ENCODE results near the gene SPATA2L. TPM values are rescaled to one million over a fixed set of nuclear protein-coding genes. Genes with fewer than 3 reads are reported as not detected.
A peak's percentile ranks its signal among the peaks of the same experiment; 100 is the strongest.

SPATA2L gene
- total and polyA plus RNA-seq, 2 of the 13 experiments (the other 11 are each of a cell fraction or from before 2014, with no cell fraction given): 9.1 to 20.7 TPM

GRCh38 chr16:89700100-89700648 lies 1.3 kb downstream of the SPATA2L start (continued):
- TF ChIP-seq ATF6 (CRISPR knock-in tag; conservative IDR thresholded peaks at IDR 0.05) (no peak; the same call in 1 of the 2 replicates), ZMYM3 (CRISPR knock-in tag; IDR thresholded peaks at IDR 0.05) (no peak), MEIS1 (CRISPR knock-in tag; IDR thresholded peaks at IDR 0.05; ENCODE audit: borderline replicate concordance) (peak; percentile 72), NR2F6 (IDR thresholded peaks at IDR 0.05) (no peak; the same call in 1 of the 2 replicates), NR2F6 (CRISPR knock-in tag; IDR thresholded peaks at IDR 0.05) (peak; percentile 12; the same call in 1 of the 2 replicates), MXD1 (CRISPR knock-in tag; IDR thresholded peaks at IDR 0.05) (peak; percentile 29; the same call in 1 of the 2 replicates), HNRNPUL1 (IDR thresholded peaks at IDR 0.05; ENCODE audit: low read depth, low read length) (no peak), MZF1 (CRISPR knock-in tag; IDR thresholded peaks at IDR 0.05; ENCODE audit: borderline replicate concordance) (0 out of 2 replicates have a peak, but pooled peaks have one; percentile 17), NPAS2 (CRISPR knock-in tag; IDR thresholded peaks at IDR 0.05; ENCODE audit: borderline replicate concordance) (no peak), SP4 (CRISPR knock-in tag; IDR thresholded peaks at IDR 0.05) (peak; percentile 96), HNRNPL (IDR thresholded peaks at IDR 0.05; ENCODE audit: low read depth, low read length) (peak; percentile 81), ZNF713 (CRISPR knock-in tag; IDR thresholded peaks at IDR 0.05) (no peak), SMARCC2 (IDR thresholded peaks at IDR 0.05) (no peak), POLR2A (IDR thresholded peaks at IDR 0.05; ENCODE audit: insufficient read depth in 1 of 2, low read depth in 2 of 2, low read length in 2 of 2) (no peak), IKZF4 (CRISPR knock-in tag; IDR thresholded peaks at IDR 0.05; ENCODE audit: borderline replicate concordance, low read depth, not compliant biosample characterization) (no peak), ZBTB26 (CRISPR knock-in tag; IDR thresholded peaks at IDR 0.05; ENCODE audit: borderline replicate concordance) (no peak), THAP7 (CRISPR knock-in tag; IDR thresholded peaks at IDR 0.05) (peak; percentile 72; the same call in 1 of the 2 replicates), BCL6 (CRISPR knock-in tag; IDR thresholded peaks at IDR 0.05) (peak; percentile 43; the same call in 1 of the 2 replicates), PHF20 (CRISPR knock-in tag; IDR thresholded peaks at IDR 0.05) (no peak), ZNF557 (CRISPR knock-in tag; IDR thresholded peaks at IDR 0.05) (no peak), MAFF (IDR thresholded peaks at IDR 0.05; ENCODE audit: low read depth, low read length) (no peak), PRMT3 (CRISPR knock-in tag; IDR thresholded peaks at IDR 0.05; ENCODE audit: borderline replicate concordance, low read depth) (no peak)
- TF ChIP-seq, protein P1, sequence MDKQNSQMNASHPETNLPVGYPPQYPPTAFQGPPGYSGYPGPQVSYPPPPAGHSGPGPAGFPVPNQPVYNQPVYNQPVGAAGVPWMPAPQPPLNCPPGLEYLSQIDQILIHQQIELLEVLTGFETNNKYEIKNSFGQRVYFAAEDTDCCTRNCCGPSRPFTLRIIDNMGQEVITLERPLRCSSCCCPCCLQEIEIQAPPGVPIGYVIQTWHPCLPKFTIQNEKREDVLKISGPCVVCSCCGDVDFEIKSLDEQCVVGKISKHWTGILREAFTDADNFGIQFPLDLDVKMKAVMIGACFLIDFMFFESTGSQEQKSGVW (CRISPR knock-in tag; IDR thresholded peaks at IDR 0.05; ENCODE audit: borderline replicate concordance): no peak
- TF ChIP-seq, protein P2, sequence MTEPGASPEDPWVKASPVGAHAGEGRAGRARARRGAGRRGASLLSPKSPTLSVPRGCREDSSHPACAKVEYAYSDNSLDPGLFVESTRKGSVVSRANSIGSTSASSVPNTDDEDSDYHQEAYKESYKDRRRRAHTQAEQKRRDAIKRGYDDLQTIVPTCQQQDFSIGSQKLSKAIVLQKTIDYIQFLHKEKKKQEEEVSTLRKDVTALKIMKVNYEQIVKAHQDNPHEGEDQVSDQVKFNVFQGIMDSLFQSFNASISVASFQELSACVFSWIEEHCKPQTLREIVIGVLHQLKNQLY (CRISPR knock-in tag; IDR thresholded peaks at IDR 0.05): peak; percentile 73
- TF ChIP-seq, protein P3, sequence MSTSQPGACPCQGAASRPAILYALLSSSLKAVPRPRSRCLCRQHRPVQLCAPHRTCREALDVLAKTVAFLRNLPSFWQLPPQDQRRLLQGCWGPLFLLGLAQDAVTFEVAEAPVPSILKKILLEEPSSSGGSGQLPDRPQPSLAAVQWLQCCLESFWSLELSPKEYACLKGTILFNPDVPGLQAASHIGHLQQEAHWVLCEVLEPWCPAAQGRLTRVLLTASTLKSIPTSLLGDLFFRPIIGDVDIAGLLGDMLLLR (CRISPR knock-in tag; IDR thresholded peaks at IDR 0.05): no peak
